SK-N-SH treated with all-trans-retinoic acid at 6 μM for 48 hours (cell line): ENCODE data around the gene ITPKB.

Experiments used
- ARNTL ChIP-seq: fragments of 450-650 bp; formaldehyde crosslinking; IDR thresholded peaks from 2 replicates; pipeline ENCODE4 v1.5.0; 2020; ENCODE audit warnings: low read depth, mild to moderate bottlenecking, moderate library complexity, borderline replicate concordance
- BACH2 ChIP-seq: fragments of 250-450 bp; sonication (Bioruptor Pico); IDR thresholded peaks from 2 replicates; pipeline ENCODE4 v1.9.0; 2021; ENCODE audit warnings: mild to moderate bottlenecking, borderline replicate concordance
- CREB5 ChIP-seq: fragments of 250-450 bp; sonication (Bioruptor Pico); IDR thresholded peaks from 2 replicates; pipeline ENCODE4 v1.5.1; 2020; ENCODE audit warnings: low read depth, mild to moderate bottlenecking, moderate library complexity
- ISL1 ChIP-seq: fragments of 250-450 bp; sonication (Bioruptor Pico); IDR thresholded peaks from 2 replicates; pipeline ENCODE4 v2.1.2; 2022; ENCODE audit warnings: mild to moderate bottlenecking, moderate library complexity
- OSR1 ChIP-seq: fragments of 250-450 bp; sonication (Bioruptor Pico); IDR thresholded peaks from 2 replicates; pipeline ENCODE4 v1.8.0; 2022; ENCODE audit warnings: moderate library complexity, mild to moderate bottlenecking, inconsistent platforms
- PATZ1 ChIP-seq: fragments of 250-450 bp; sonication (Bioruptor Pico); IDR thresholded peaks from 2 replicates; pipeline ENCODE4 v1.8.0; 2020; ENCODE audit warnings: mild to moderate bottlenecking, moderate library complexity, borderline replicate concordance
- RARB ChIP-seq: fragments of 250-450 bp; sonication (Bioruptor Pico); IDR thresholded peaks from 2 replicates; pipeline ENCODE4 v1.8.0; 2021; ENCODE audit warnings: mild to moderate bottlenecking, moderate library complexity
- TOX ChIP-seq: fragments of 250-450 bp; sonication (Bioruptor Pico); IDR thresholded peaks from 2 replicates; pipeline ENCODE4 v1.8.0; 2021; ENCODE audit warnings: mild to moderate bottlenecking, moderate library complexity, borderline replicate concordance
- ZC3H10 ChIP-seq: fragments of 250-450 bp; sonication (Bioruptor Pico); IDR thresholded peaks from 2 replicates; pipeline ENCODE4 v1.5.1; 2021; ENCODE audit warnings: mild to moderate bottlenecking, moderate library complexity
- ZFP3 ChIP-seq: fragments of 250-450 bp; sonication (Bioruptor Pico); IDR thresholded peaks from 2 replicates; pipeline ENCODE4 v1.5.0; 2020; ENCODE audit warnings: mild to moderate bottlenecking, moderate library complexity

GRCh38 chr1:226665505-226666163 lies 73.4 kb downstream of the ITPKB start:
- TF ChIP-seq BACH2: no peak
- no peak for TF ChIP-seq ARNTL (CRISPR knock-in tag)
- TF ChIP-seq OSR1 (CRISPR knock-in tag): no peak
- TF ChIP-seq PATZ1 (CRISPR knock-in tag): no peak
- no peak for TF ChIP-seq RARB
- TF ChIP-seq ZFP3 (CRISPR knock-in tag): no peak
- no peak for TF ChIP-seq TOX (CRISPR knock-in tag)
- no peak for TF ChIP-seq ZC3H10 (CRISPR knock-in tag)
- no peak for TF ChIP-seq ISL1
- TF ChIP-seq CREB5 (CRISPR knock-in tag): no peak
